Glomerular endothelial cell (primary cell): ENCODE measurements around the gene DNAJA4. TPM values are rescaled to one million over a fixed set of nuclear protein-coding genes. Genes with fewer than 3 reads are reported as not detected.

ENCODE experiments used
- total RNA-seq: library from RNA; depleted of rRNA; stranded (reverse); fragments of >200 nt; gene quantifications from 2 replicates; pipeline ENCODE4 v1.2.3, GENCODE V29; 2015

DNAJA4 gene
- total RNA-seq, 1 donor from 2014 or later = 10.2 TPM

Other genes starting within 250 kb of the DNAJA4 start
- gene TBC1D2B, start 186.9 kb upstream of the DNAJA4 start, total RNA-seq = 30.7 and 41.5 TPM in 2 replicates
- gene SH2D7, start 172.0 kb upstream of the DNAJA4 start, total RNA-seq = not detected in 2 replicates
- 1.9 and 7.5 TPM in 2 replicates for gene CIB2, start 133.1 kb upstream of the DNAJA4 start, total RNA-seq
- gene IDH3A, start 115.2 kb upstream of the DNAJA4 start, total RNA-seq = 32.8 and 38.6 TPM in 2 replicates
- under 0.01 TPM in 1 of 2 replicates, not detected in the other for gene ACSBG1, start 30.0 kb upstream of the DNAJA4 start, total RNA-seq
- 44.4 and 45.0 TPM in 2 replicates for gene SKIC8, start 35.0 kb downstream of the DNAJA4 start, total RNA-seq
- gene CRABP1, start 75.8 kb downstream of the DNAJA4 start, total RNA-seq = not detected in 2 replicates
- gene IREB2, start 173.7 kb downstream of the DNAJA4 start, total RNA-seq = 19.1 and 27.2 TPM in 2 replicates
- gene HYKK, start 243.0 kb downstream of the DNAJA4 start, total RNA-seq = 1.2 and 3.0 TPM in 2 replicates